ENCODE results near the gene CCDC170.

Gene CCDC170

GRCh38 chr6:151546941-151547659, 53.3 kb downstream of the CCDC170 start:
- no peak for DNase-seq

GRCh38 chr6:151548201-151548600, 54.4 kb downstream of the CCDC170 start:
- no peak for DNase-seq

- DNase-seq, result no peak
Observed at GRCh38 chr6:151549790-151550189, 56.0 kb downstream of the CCDC170 start.

- DNase-seq, result no peak
Observed at GRCh38 chr6:151550618-151551017, 56.8 kb downstream of the CCDC170 start.

GRCh38 chr6:151551223-151551857, 57.5 kb downstream of the CCDC170 start:
- no peak for DNase-seq

- no peak for DNase-seq
Observed at GRCh38 chr6:151553416-151554165, 59.8 kb downstream of the CCDC170 start.

GRCh38 chr6:151561238-151561637, 67.4 kb downstream of the CCDC170 start:
- no peak for DNase-seq

GRCh38 chr6:151564654-151565053, 70.8 kb downstream of the CCDC170 start:
- DNase-seq, result no peak

- no peak for DNase-seq
Observed at GRCh38 chr6:151565940-151566339, 72.1 kb downstream of the CCDC170 start.

GRCh38 chr6:151566557-151566956, 72.7 kb downstream of the CCDC170 start:
- DNase-seq, result no peak

GRCh38 chr6:151576633-151577032, 82.8 kb downstream of the CCDC170 start:
- DNase-seq, result no peak

- DNase-seq, result no peak
Observed at GRCh38 chr6:151577257-151577656, 83.4 kb downstream of the CCDC170 start.

- DNase-seq, result no peak
Observed at GRCh38 chr6:151585741-151586140, 91.9 kb downstream of the CCDC170 start.

GRCh38 chr6:151589667-151590066, 95.8 kb downstream of the CCDC170 start:
- DNase-seq, result no peak

- DNase-seq, result no peak
Observed at GRCh38 chr6:151590742-151591141, 96.9 kb downstream of the CCDC170 start.

GRCh38 chr6:151592449-151593159, 98.8 kb downstream of the CCDC170 start:
- DNase-seq, result no peak

GRCh38 chr6:151609146-151609902, 115.5 kb downstream of the CCDC170 start:
- no peak for DNase-seq

- no peak for DNase-seq
Observed at GRCh38 chr6:151610326-151610725, 116.5 kb downstream of the CCDC170 start.

- no peak for DNase-seq
Observed at GRCh38 chr6:151614630-151615029, 120.8 kb downstream of the CCDC170 start.

- DNase-seq, result no peak
Observed at GRCh38 chr6:151616091-151616513, 122.3 kb downstream of the CCDC170 start.

- DNase-seq, result no peak
Observed at GRCh38 chr6:151616600-151616999, 122.8 kb downstream of the CCDC170 start.

GRCh38 chr6:151617539-151617938, 123.7 kb downstream of the CCDC170 start:
- DNase-seq, result no peak
